Measurements from ENCODE around the gene TRAPPC3L. TPM values are rescaled to one million over a fixed set of nuclear protein-coding genes. Genes with fewer than 3 reads are reported as not detected.

Gene TRAPPC3L
- total and polyA plus RNA-seq, 12 donors = 0.03 to 0.26 (median 0.22) TPM; not detected in 4

GRCh38 chr6:116450769-116451740, 94.4 kb downstream of the TRAPPC3L start:
- Histone ChIP-seq H3K4me1 (peaks cover 0 to 53% (median 0%) of the 10 kb centered on the region in 9 donors), H3K27me3 (no peaks in the 10 kb centered on the region), H3K27ac (peak overlapping the region in 1 of 10 donors; percentile 10), H3K9me3 (no peaks in the 10 kb centered on the region), H3K36me3 (no peaks in the 10 kb centered on the region), H3K4me3 (no peak overlapping the region)
- TF ChIP-seq, protein P1, sequence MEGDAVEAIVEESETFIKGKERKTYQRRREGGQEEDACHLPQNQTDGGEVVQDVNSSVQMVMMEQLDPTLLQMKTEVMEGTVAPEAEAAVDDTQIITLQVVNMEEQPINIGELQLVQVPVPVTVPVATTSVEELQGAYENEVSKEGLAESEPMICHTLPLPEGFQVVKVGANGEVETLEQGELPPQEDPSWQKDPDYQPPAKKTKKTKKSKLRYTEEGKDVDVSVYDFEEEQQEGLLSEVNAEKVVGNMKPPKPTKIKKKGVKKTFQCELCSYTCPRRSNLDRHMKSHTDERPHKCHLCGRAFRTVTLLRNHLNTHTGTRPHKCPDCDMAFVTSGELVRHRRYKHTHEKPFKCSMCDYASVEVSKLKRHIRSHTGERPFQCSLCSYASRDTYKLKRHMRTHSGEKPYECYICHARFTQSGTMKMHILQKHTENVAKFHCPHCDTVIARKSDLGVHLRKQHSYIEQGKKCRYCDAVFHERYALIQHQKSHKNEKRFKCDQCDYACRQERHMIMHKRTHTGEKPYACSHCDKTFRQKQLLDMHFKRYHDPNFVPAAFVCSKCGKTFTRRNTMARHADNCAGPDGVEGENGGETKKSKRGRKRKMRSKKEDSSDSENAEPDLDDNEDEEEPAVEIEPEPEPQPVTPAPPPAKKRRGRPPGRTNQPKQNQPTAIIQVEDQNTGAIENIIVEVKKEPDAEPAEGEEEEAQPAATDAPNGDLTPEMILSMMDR (IDR thresholded peaks at IDR 0.05) = no peak
- intact Hi-C loops (cut with DNase I) = no loop called here
- DNase-seq = no peak
- WGBS, 2 donors = 78 to 83% methylated on average over 9 of the region's 9 CpGs
- peak in 3 of 8 donors; percentile 33 to 52 (median 52) for ATAC-seq

GRCh38 chr6:116450185-116450710, 95.2 kb downstream of the TRAPPC3L start:
- no peak for DNase-seq
- H3K4me3 ChIP-seq = no peak overlapping the region
- intact Hi-C loops (cut with DNase I) = no loop called here
- H3K27ac ChIP-seq = peak overlapping the region in 1 of 10 donors; percentile 21
- no peaks in the 10 kb centered on the region for H3K9me3 ChIP-seq
- WGBS, 2 donors = 88 to 96% methylated on average over 1 of the region's 1 CpG
- H3K4me1 ChIP-seq = peaks cover 0 to 60% (median 0%) of the 10 kb centered on the region in 9 donors
- no peaks in the 10 kb centered on the region for H3K27me3 ChIP-seq
- TF ChIP-seq, protein P1 (IDR thresholded peaks at IDR 0.05) = no peak
- no peak for ATAC-seq
- no peaks in the 10 kb centered on the region for H3K36me3 ChIP-seq

DNA sequence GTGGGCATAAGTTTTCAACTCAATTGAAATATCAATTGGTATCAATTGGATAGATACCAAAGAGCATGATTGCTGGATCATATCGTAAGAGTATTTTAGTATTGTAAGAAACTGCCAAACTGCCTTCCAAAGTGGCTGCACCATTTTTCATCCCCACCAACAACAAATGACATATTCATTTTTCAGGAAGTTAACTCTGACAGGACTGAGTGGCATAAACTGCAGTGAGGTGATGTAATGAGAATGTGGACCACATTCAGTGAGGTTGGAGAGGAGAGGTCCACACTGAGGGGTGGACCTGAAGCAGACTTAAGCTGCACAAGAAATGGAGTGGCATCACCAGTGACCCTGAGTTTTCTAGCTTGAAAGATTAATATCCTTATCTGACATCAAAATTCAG, 95.9 kb downstream of the TRAPPC3L start:
- DNase-seq (no peak), ATAC-seq (no peak)
- intact Hi-C loops (cut with DNase I) = loop anchor here in 6 of 10 donors (5.0 to 10.0 kb wide), 4 partner anchors 83 to 165 kb away; no protein-coding TSS in a partner anchor
- Histone ChIP-seq H3K9me3 (no peaks in the 10 kb centered on the region), H3K27ac (no peak overlapping the region), H3K4me1 (peaks cover 0 to 67% (median 0%) of the 10 kb centered on the region in 9 donors), H3K27me3 (no peaks in the 10 kb centered on the region), H3K36me3 (no peaks in the 10 kb centered on the region), H3K4me3 (no peak overlapping the region)
- WGBS, 2 donors = 92% methylated on average over 1 of the region's 1 CpG
- TF ChIP-seq, protein P1 (IDR thresholded peaks at IDR 0.05) = no peak

DNA sequence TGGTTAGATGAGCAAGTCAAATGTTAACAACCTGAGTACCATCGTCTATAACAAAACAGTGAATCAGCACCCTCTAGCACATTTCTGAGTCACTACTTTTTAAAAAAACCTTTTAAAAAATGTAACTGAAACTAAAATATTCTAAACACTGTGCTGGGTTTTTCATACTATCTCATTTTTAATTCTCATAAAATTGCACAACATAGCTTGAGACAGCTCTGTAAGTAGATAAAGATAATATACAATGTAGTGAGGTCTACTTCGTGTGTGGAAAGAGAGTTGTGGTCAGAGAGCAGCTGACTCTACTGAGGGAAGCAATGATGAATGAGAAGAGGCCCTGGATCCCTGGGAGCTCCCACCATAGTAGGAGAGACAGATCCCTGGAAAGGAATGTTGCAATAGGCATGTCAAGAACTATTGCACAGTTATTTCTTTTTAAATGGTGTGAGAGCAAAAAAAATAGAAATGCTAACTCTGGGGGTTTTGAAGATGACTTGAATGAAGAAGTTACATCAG, 97.9 kb downstream of the TRAPPC3L start:
- Histone ChIP-seq H3K27me3 (no peaks in the 10 kb centered on the region), H3K9me3 (no peaks in the 10 kb centered on the region), H3K4me1 (peaks cover 0 to 70% (median 0%) of the 10 kb centered on the region in 9 donors), H3K27ac (peak overlapping the region in 1 of 10 donors; percentile 57), H3K36me3 (no peaks in the 10 kb centered on the region), H3K4me3 (no peak overlapping the region)
- 25 to 30% methylated on average over 2 of the region's 2 CpGs for WGBS, 2 donors
- ATAC-seq (peak in 5 of 8 donors; percentile 21 to 81 (median 43)), DNase-seq (no peak)
- TF ChIP-seq, protein P1 (IDR thresholded peaks at IDR 0.05) = peak in 3 of 9 donors; percentile 13 to 33 (median 32)
- intact Hi-C loops (cut with DNase I) = loop anchor here in 6 of 10 donors (5.0 to 10.0 kb wide), 4 partner anchors 85 to 163 kb away; no protein-coding TSS in a partner anchor

Data from heart right ventricle (tissue), 16 donors.